GM19240 (cell line): Measurements from ENCODE around the gene AGK.

Experiments used
- DNase-seq: peaks from one replicate; pipeline ENCODE4 v3.0.0; 2011; ENCODE audit warnings: low spot score; ENCODE audit not compliant: insufficient read length

Gene AGK

DNA sequence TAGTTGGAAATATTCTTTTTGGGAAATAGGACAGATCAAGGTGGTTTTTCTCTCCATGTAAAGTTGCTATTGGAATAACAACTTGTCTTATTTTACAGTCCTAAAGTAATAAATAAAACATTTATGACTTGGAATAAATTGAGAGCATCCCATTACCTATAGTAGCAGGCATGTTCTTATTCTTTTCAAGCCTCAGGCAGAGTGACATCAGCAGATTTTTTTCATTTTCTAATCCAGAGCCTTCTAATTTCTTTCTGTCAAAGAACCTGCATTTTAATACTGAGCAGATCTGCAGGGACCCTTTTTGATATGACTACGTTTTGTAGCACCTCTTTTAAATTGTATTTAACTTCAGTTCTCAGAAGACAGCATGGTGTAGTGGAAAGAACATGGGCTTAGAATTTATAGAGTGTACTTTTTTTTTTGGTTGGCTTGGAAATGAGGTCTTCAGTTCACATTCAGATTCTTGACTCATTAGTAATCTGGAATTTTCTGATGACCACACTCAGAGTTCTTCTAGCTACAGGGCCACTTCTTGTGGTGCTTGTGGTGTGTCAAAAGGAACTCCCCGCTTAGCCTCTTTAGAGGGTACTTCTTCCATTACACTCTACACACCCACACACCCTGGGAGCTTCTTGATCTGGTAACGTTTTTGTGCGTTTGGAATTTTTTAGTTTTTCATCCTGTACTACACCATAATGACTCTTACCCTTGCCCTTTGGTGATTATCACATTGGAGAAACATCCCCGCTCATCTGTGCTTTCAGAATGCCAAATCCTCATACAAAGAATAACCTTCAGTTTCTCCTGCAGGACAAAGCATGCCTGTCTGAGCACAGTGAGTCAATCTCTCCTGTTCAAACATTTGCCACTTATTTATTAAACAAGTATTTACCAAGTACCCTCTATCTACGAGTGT lies 34.6 kb downstream of the AGK start:
- peak; percentile 4 for DNase-seq

DNA sequence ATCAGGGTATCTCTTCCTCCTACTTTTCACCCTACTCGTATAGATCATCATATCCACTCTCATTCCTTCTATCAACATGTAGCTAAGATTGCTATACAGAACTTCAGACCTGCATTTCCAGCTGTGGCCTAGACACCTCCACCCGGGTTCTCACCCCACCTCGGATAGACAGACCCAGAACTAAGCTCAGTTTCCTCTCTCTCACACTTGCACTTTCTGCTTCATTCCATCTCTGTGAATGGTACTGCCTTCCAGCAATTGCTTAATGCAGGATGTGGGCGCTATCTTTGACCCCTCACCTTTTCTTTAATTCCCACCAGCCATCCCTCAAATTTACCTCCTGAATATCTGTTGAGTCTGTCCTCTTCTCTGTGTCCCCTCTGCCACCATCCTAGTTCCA lies 35.7 kb downstream of the AGK start:
- no peak for DNase-seq

DNA sequence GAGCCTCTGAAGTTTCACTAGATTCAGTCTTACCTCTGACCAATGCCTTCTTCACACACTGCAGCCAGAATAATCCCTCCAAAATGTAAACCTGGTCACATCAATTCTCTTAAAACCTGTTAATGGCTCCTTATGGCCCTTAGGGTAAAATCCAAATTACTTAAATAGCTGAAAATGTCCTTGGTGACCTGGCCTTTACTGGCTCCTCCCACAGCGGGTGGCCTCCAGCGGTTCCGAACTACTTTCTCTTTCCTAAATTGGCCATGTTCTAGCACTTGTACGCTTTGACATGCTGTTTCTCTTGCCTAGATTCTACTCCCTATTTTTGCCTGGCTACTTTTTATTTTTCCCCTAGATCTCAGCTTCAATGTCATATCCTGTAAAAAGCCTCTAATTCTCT lies 36.1 kb downstream of the AGK start:
- no peak for DNase-seq

DNA sequence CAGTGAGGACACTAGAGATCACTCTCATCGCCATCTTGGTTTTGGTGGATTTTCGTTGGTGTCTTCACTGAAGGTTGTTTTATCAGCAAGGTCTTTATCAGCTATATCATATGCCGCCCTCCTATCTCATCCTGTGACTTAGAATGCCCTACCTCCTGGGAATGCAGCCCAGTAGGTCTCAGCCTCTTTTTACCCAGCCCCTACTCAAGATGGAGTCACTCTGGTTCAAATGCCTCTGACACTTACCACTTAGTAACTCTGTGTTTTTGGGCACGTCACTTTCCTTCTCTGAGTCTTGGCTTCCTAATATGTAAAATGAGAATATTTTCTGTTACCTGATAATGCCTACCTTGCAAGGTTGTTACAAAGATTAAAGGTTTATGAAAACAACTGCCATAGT lies 37.7 kb downstream of the AGK start:
- DNase-seq = no peak

DNA sequence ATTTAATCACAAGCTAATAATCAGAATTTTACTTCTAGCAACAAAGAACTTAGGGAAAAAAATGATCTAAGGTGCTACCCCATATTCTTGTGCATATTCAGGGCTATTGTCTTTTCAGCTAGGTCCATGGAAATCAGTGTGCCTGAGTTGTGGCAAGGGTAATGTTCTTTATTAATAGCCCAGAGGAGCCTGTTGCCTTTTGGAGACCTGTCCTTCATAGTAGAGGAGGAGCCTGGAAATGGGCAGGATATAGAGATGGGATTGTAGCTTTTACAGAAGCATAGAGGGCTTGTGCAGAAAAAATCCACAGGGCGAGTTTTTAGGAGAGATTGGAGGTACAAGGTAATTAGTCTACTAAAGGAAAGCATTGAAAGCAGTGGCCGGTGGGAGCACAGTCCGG lies 38.9 kb downstream of the AGK start:
- no peak for DNase-seq

DNA sequence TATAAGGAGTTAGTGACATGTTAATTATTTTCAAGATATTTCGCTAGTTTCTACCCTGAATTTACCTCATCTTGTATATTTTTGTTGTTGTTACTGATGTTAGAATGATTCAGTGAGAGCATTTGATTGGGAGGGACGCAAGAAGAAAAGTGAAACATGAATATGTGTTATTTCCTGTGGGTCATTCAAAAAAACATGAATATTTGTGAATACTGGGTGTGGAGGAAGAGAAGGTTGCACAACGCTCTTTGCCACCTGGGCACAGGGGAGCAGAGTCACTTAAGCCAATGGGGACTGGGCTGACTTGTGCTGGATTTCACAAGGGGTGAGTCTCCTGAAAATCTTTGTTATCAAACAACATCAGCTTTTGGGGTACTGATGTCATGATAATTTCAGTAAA lies 39.5 kb downstream of the AGK start:
- no peak for DNase-seq

DNA sequence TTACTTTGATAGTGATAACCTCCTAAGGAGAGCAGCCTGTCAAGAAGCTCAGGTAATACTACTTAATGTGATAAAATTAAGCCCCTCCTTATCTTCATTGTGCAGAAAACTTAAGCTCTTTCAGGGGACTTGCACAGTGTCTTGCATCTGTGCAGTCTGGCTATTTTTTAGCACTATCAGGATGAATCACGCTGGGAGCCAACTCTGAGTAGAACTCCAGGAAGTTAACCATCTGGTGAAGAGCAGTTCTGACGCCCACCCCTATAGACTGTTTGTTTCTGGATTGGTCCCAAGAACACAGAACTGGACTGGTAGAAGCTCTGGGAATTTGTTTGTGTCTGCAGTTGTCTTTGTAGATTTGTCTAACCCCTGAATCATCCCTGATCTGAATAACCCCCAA lies 41.9 kb downstream of the AGK start:
- DNase-seq = no peak

DNA sequence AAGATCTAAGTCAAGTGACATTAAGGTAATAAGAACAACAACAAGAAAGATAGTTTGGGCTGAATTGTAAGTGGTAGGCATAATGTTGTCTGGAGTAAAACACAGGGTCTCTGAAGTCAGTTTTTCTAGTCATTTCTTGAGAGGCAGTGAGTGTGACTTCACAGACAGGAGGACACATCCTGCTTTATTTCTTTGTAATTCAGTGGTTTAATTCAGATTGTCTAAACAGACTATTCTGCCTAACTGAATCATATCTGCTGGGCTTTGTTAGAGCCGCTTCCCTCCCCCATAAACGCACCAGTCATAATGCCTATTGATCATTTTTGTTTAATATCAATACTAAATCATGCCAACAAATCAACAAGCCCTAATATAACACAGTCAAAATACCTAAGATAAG lies 46.8 kb downstream of the AGK start:
- no peak for DNase-seq

DNA sequence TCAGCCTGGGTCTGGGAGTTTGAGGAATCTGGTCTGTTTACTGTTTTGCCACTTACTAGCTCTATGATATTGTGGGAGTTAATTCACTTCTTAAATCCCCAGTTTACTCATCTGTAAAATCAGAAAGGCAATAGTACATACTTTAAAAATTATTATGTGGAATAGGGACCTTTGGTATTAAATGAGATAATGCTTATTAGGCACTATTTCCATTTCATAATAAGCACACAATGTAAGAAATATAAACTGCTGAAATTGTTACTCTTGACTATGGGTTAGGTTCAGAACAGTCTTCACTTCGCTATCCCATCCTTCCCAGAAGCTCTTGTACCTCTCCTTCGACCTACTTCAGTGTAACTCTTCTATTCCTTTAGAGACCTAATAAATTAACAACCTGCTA lies 47.2 kb downstream of the AGK start:
- no peak for DNase-seq

DNA sequence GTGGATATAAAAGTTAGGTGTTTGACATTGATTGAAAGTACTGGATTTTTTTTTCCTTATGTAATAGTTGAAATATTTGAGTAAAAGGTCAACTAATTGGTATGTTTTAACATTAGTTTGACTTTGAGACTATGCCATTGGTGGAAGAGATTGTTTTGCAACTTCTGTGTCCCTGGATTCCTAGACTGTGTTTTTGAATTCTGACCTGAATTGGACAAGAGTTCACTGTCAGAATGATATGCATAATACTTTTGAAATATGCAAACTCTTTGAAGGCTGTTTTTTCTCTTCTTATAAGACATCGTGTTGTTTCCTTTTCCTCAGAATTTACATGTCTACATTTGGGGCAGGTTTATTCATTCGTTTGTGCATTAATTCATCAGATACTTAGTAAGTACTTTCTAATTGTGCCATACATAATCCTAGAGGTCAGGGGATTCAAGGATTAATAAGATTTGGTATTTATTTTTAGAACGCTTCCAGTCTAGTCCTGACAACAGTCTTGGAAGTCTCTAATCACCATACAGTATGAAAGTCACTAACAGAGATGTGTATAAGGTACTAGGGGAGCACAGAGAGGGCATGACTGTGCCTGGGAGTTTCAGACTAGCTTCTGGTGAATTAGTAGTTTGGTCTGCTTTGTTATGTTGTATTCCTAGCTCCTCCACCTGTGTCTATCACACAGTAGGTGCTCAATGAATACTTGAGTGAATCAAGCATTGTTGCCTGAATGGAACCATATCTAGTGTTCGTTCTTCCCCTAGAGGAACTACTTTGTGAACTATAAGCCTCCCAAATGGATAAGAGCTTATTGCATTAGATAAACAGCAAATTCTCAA lies 49.2 kb downstream of the AGK start:
- no peak for DNase-seq

DNA sequence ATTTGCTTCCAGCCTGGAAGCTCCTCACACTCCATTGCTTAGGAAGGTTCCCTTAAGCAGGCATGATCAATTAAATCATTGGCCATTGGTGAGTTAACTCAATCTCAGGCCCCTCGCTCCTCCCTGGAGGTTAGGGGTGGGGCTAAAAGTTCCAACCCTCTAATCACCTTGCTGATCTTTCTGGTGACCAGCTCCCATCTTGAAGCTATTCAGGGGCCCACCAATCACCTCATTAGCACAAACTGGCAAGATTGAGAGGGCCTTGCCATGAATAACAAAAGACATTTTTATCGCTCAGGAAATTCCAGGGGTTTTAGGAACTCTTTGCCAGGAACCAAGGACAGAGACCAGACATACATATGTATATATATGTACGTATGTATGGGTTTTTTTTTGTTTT lies 58.4 kb downstream of the AGK start:
- no peak for DNase-seq

DNA sequence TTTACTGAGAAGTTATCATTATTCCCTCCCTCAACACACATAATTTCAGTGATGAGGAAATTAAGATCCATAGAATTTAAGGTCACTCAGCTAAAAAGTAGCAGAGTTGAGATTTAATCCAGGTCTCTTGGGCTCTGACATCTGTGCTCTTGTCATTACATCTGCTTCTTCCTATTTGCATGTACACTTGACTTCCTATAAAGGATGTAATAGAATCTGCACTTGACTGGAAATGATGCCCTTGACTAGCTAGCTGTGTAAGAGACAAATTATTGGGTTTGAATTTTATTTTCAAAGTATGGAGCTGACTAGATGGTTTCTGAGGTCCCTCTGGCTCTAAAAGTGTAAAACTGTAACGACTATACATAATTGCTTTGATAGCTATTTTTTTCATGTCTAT lies 59.5 kb downstream of the AGK start:
- no peak for DNase-seq

DNA sequence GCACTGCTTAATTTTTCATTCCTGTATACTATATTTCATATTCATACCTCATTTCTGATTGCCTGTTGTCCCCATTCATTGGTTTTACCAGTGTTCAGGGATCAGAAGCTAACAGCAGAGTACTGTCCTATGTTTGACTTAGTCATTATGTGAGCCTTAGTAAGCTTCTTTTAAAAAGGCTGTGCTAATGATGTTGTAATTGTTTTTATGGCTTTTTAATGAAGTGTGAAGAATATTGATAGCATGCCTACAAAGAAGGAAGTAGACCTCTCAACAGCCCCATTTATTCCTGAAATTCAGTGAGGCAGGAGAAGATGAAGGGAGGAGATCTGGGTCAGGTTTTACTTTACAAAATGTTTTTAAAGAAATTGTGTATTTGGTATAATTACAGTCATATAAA lies 61.7 kb downstream of the AGK start:
- no peak for DNase-seq

DNA sequence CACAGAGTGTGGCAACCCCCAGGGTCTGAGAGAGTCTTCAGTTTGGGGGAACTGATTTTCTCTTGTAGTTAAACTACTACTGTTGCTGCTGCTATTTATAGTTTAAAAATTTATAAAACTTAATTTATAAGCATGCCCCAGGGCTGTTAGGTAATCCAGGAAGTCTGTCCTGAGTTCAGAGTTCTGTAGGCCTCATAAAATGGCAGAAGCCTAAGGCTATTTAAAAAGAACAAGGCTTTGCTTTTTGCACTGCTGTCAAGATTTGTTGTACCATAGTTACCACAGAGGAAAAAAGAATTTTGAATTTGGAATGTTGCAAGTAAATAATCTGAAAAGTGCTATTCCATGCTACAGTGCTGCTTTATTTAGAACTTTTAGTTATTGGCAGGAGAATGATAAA lies 66.1 kb downstream of the AGK start:
- no peak for DNase-seq

DNA sequence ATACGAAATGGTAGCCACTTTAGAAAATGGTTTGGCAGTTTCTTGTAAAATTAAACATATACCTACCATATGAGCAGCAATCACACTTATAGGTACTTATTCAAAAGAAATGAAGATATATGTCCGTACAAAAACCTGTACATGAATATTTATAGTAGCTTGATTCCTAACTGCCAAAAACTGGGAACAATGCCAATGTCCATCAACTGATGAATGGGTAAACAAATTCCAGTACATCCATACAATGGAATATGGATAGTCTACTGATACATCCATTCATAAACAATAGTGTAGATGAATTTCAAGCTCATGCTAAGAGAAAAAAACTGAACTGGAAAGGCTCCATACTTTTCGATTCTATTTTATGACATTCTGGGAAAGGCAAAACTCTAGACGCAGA lies 68.5 kb downstream of the AGK start:
- DNase-seq = no peak

DNA sequence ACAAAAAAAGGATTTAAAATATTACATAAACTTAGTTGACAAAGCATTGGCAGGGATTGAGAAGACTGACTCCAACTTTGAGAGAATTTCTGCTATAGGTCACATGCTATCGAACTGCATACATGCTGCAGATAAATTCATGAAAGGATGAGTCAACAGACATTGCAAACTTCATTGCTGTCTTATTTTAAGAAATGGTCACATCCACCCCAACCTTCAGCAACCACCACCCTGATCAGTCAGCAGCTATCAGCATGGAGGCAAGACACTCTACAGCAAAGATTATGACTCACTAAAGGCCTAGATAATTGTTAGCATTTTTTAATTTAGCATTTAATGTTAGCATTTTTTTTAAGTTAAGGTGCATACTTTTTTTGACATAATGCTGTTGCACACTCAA lies 73.6 kb downstream of the AGK start:
- DNase-seq = no peak

DNA sequence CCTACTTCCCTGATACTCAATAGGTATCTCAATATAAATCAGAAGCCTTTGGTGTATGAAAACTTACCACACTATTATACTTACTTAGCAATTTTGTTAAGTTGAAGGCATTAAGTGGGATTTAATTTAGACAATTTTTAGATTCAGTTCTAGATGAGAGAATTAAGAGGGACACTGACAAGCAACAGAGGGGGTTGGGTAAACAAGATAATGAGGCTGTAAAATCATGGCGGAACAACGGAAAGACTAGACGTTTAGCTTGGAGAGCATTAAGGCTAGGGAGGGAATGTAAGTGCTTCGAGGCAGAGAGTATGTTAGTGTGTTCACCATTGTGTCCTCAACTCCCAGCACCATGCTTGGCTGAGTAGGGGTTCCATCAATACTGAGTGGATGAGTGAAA lies 79.4 kb downstream of the AGK start:
- DNase-seq = no peak

DNA sequence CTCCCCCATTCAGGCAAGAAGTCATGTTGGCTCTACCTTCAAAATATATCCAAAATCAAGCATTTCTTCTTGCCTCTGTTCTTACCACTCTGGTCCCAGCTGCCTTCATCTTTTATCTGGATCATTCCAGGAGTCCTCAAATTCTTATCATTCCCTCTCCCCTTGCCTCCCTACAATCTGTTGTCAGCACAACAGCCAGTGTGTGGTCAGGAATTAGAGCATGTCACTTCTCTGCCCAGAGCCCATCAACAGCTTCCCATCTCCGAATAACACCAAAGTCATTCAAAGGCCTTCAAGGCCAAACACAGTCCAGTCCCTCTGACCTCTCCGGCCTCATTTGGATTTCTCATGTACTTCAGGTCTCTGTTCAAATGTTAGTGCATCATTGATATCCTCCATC lies 80.3 kb downstream of the AGK start:
- no peak for DNase-seq

DNA sequence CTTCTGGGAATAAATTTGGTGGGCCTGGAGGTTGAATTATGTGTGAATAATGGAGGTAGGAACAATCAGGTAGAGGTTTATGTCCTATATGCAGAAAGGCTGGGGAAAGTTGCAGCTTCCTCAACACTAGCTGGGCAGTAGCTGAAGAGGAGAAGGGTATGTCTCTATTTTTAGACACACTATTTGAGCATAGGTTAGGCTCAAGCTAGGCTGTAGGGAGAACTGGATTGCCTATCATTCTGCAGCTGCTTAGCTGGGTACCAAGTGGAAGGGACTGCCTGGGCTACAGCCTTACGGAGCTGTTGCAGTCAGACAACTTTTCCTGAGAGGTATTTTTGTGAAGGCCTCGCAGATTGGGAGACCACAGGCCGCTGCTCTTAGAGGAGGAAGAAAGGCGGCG lies 82.9 kb downstream of the AGK start:
- DNase-seq = no peak

DNA sequence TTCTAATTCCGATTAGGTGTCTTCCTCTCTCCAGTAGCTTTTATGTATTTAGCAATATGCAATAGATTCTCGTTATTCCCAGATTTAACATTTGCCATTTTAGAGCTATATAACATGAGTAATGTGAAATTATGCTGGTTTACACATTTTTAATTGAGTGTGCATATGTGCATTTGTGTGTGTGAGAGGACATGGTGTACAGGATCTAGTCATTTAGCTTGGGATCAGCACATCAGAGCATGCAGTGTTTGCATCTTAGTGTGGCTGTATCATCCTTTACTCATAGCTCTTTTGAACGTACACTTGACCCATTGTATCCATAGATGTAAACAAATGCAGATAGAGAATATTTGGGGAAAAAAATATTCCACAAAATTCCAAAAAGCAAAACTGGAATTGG lies 84.8 kb downstream of the AGK start:
- DNase-seq = no peak

DNA sequence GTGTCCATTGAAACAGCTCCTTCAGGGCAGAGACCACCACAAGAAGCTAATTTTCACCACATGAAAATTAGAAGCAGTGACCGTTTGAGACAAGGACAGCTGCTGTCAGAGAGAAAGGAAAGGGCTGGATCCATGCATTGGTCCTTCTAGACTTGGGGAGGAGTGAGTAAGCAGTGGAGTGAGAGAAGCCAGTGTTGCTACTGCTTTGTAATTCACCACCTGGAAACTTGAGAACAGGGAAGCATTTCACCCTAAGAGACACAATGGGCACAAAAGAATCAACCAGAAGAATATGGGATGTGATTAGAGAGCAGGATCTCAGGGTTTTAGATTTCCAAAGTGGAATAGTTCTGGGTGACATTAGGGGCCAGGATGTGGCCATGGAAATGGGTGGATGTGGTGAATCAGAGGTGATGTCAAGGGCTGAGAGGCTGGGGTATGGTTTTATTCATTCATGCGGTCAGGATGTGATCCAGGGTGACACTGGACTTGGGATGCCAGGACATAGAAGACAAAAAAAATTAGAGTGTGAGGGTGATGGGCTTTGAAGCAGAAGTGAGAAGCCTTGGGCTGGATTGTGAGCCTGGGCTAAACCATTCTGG lies 89.1 kb downstream of the AGK start:
- no peak for DNase-seq

DNA sequence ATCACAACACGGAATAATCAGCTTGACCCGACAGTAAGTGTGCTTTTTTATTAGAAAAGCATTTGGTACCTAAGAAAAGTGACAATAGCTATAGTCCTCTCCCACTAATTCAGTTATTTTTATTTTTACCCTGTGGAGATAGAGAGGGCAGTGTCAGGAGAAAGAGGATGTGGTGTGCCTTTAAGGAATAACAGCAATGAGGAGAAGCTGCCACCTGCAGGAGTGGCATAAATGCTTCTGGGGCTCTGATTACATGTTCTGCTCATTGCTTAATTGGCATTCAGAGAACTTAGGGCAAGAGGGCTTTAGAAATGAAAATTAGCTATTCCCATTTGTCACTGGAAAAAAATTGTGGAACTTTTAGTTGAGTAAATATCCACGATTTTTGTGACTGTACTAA lies 90.7 kb downstream of the AGK start:
- DNase-seq = no peak
